Keratinocyte (primary cell): ENCODE results near the gene JPT2. TPM values are rescaled to one million over a fixed set of nuclear protein-coding genes. Genes with fewer than 3 reads are reported as not detected.
A peak's percentile ranks its signal among the peaks of the same experiment; 100 is the strongest.

ENCODE experiments used
- DNase-seq: peaks from one replicate; pipeline ENCODE4 v3.0.0-alpha.2; 2011; ENCODE audit warnings: low read depth, missing footprints, low spot score
- FAIRE-seq: peaks from 2 replicates; lab custom pipeline; 2011; peaks lifted over from hg19 to GRCh38; lab: Jason Lieb, UNC
- H2AFZ ChIP-seq: 2 replicates; pipeline ENCODE4 v1.6.0; 2012; ENCODE audit warnings: low read length, control low read depth, inconsistent platforms; ENCODE audit not compliant: control insufficient read depth
- H3K27ac ChIP-seq: 2 replicates; pipeline ENCODE4 v1.5.1; 2011; ENCODE audit warnings: low read length; ENCODE audit not compliant: control insufficient read depth, insufficient read depth
- H3K27me3 ChIP-seq: 3 replicates; pipeline ENCODE4 v1.6.0; 2011; ENCODE audit warnings: low read length; ENCODE audit not compliant: control insufficient read depth, insufficient read depth; ENCODE audit errors: extremely low read depth
- H3K36me3 ChIP-seq, 2 experiments: 2 replicates in 1 of 2; 3 replicates in 1 of 2; pipeline ENCODE4 v1.5.1; 2011; ENCODE audit warnings: low read length in 2 of 2, mild to moderate bottlenecking in 1 of 2; ENCODE audit not compliant: control insufficient read depth in 2 of 2, insufficient read depth in 2 of 2; ENCODE audit errors: extremely low read depth in 1 of 2
- H3K4me1 ChIP-seq: 3 replicates; pipeline ENCODE4 v1.5.1; 2011; ENCODE audit warnings: low read length; ENCODE audit not compliant: control insufficient read depth, insufficient read depth; ENCODE audit errors: extremely low read depth
- H3K4me2 ChIP-seq: 3 replicates; pipeline ENCODE4 v1.6.0; 2011; ENCODE audit warnings: low read depth, low read length; ENCODE audit not compliant: control insufficient read depth, insufficient read depth; ENCODE audit errors: extremely low read depth
- H3K4me3 ChIP-seq, 3 experiments: fragments of 200-600 bp in 1 of 3; sonication (generic) in 1 of 3; 2 replicates in 2 of 3; 3 replicates in 1 of 3; pipeline ENCODE4 v1.5.1; 2011 to 2016; ENCODE audit warnings: low read length in 3 of 3, mild to moderate bottlenecking in 3 of 3, control low read depth in 2 of 3, inconsistent platforms in 1 of 3, low read depth in 1 of 3, mixed read lengths in 1 of 3, mixed run types in 1 of 3, moderate library complexity in 1 of 3; ENCODE audit not compliant: control insufficient read depth in 2 of 3, insufficient read depth in 2 of 3; ENCODE audit errors: extremely low read depth in 1 of 3
- H3K79me2 ChIP-seq: 2 replicates; pipeline ENCODE4 v1.6.0; 2012; ENCODE audit warnings: low read length; ENCODE audit not compliant: control insufficient read depth, insufficient read depth
- H3K9ac ChIP-seq: 3 replicates; pipeline ENCODE4 v1.6.0; 2011; ENCODE audit warnings: low read length; ENCODE audit not compliant: control insufficient read depth, insufficient read depth; ENCODE audit errors: extremely low read depth
- H3K9me1 ChIP-seq: 3 replicates; pipeline ENCODE4 v1.6.0; 2011; ENCODE audit warnings: low read length; ENCODE audit not compliant: control insufficient read depth, insufficient read depth; ENCODE audit errors: extremely low read depth
- H3K9me3 ChIP-seq: 2 replicates; pipeline ENCODE4 v1.5.1; 2012; ENCODE audit warnings: low read depth, low read length; ENCODE audit not compliant: control insufficient read depth
- H4K20me1 ChIP-seq: 3 replicates; pipeline ENCODE4 v1.6.0; 2011; ENCODE audit warnings: low read length; ENCODE audit not compliant: control insufficient read depth, insufficient read depth; ENCODE audit errors: extremely low read depth
- EZH2 ChIP-seq: IDR thresholded peaks from one replicate; pipeline ENCODE4 v1.6.1; 2012; ENCODE audit warnings: inconsistent platforms, mild to moderate bottlenecking, low read length, moderate library complexity
- dilution Hi-C: fragments of 300-500 bp; cut with MboI; formaldehyde crosslinking; loops from one replicate; pipeline ENCODE4 v1.7.0; 2020; ENCODE audit warnings: low sequenced_read_pairs; ENCODE audit not compliant: extremely low pct_ligation_motif_present
- polyA plus RNA-seq, 5 experiments: library from polyadenylated mRNA; depleted of rRNA in 3 of 5; stranded (reverse) in 3 of 5; stranded (forward) in 1 of 5; unstranded in 1 of 5; fragments of >200 nt; gene quantifications; 1 replicate in 1 of 5; 2 replicates in 3 of 5; 3 replicates in 1 of 5; pipeline versions ENCODE4 v1.2.1 to v1.2.3, GENCODE V29; 2011 to 2012; ENCODE audit warnings: missing spikeins in 2 of 5, low read depth in 1 of 5, low replicate concordance in 1 of 5
- TF ChIP-seq, protein P1 (sequence below), 3 experiments: IDR thresholded peaks in 1 of 3; conservative IDR thresholded peaks in 1 of 3; optimal IDR thresholded peaks in 1 of 3; 2 replicates in 2 of 3; 3 replicates in 1 of 3; pipeline versions ENCODE3 to v1.5.1; 2011; ENCODE audit warnings: low read length in 3 of 3, mild to moderate bottlenecking in 3 of 3, moderate library complexity in 2 of 3, control low read depth in 1 of 3, inconsistent platforms in 1 of 3; ENCODE audit not compliant: insufficient read depth in 2 of 3; ENCODE audit errors: extremely low read depth in 1 of 3

Gene JPT2
- polyA plus RNA-seq, 1 donor (not counting 4 experiments of a cell fraction or from before 2014, with no cell fraction given): 166 TPM

DNA sequence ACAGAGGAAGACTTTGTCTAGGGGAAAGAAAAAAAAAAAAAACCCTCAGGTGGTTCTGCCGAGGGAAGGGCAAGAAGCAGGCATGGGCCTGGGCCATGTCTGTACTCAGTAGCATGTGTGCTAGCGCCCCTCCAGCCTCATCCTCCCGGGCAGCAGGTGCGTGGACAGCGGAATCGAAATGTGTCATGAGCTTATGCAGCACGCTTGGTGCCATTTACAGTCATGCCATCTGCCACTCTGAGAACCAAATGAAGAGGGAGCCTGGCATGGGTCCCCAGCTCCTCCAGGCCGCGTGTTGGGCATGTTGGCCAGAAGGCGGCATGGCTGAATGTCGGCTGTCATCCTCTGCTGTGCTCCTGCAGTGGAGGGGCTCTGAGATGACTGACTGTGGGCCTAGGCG lies 34.6 kb upstream of the JPT2 start:
- Histone ChIP-seq H2AFZ (no peak overlapping the region), H3K9ac (no peak overlapping the region), H3K79me2 (peaks cover 3% of the 10 kb centered on the region), H3K4me2 (no peak overlapping the region), H3K4me1 (peaks cover 11% of the 10 kb centered on the region), H3K27ac (no peak overlapping the region), H3K36me3 (peaks cover 25 to 26% of the 10 kb centered on the region in 2 experiments), H3K4me3 (no peak overlapping the region), H4K20me1 (peaks cover 10% of the 10 kb centered on the region), H3K27me3 (no peaks in the 10 kb centered on the region), H3K9me1 (no peaks in the 10 kb centered on the region), H3K9me3 (no peaks in the 10 kb centered on the region)
- dilution Hi-C loops: no loop called here
- FAIRE-seq: no peak
- TF ChIP-seq, protein P1, sequence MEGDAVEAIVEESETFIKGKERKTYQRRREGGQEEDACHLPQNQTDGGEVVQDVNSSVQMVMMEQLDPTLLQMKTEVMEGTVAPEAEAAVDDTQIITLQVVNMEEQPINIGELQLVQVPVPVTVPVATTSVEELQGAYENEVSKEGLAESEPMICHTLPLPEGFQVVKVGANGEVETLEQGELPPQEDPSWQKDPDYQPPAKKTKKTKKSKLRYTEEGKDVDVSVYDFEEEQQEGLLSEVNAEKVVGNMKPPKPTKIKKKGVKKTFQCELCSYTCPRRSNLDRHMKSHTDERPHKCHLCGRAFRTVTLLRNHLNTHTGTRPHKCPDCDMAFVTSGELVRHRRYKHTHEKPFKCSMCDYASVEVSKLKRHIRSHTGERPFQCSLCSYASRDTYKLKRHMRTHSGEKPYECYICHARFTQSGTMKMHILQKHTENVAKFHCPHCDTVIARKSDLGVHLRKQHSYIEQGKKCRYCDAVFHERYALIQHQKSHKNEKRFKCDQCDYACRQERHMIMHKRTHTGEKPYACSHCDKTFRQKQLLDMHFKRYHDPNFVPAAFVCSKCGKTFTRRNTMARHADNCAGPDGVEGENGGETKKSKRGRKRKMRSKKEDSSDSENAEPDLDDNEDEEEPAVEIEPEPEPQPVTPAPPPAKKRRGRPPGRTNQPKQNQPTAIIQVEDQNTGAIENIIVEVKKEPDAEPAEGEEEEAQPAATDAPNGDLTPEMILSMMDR (optimal IDR thresholded peaks at IDR 0.05 in 1 of 3, IDR thresholded peaks at IDR 0.05 in 1 of 3, conservative IDR thresholded peaks at IDR 0.05 in 1 of 3; ENCODE audit: extremely low read depth in 1 of 3, insufficient read depth in 2 of 3, low read length in 3 of 3): no peak
- no peak for TF ChIP-seq EZH2
- no peak for DNase-seq

DNA sequence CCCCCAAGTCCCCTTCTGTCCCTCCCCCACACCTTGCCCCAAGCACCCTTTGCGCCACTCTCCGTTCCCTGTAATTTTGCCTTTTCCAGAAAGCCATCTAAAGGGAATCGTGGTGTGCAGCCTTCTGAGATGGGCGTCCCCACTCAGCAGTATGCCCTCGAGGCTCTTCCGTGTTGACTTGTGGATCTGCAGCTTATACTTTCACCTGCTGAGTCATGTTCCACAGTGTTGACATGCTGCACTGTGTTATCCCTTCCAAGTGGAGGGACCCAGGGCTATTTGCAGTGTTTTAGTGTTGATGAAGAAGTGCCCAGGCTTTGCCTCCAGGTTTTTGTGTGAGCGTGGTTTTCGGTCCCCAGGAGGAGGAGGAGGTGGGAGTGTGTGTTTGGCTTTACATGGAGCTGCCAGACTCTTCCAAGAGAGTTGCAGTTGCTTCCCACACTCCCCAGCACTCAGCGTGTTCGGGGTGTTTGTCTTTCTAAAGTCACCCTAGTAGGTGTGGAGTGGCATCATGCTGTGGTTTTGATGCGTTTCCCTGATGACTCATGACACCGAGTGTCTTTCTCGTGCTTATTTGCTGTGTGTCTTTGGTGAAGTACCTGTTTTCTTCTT lies 32.1 kb upstream of the JPT2 start:
- dilution Hi-C loops: no loop called here
- Histone ChIP-seq H4K20me1 (peaks cover 12% of the 10 kb centered on the region), H3K36me3 (peaks cover 19 to 24% of the 10 kb centered on the region in 2 experiments), H3K4me2 (no peak overlapping the region), H3K27me3 (no peaks in the 10 kb centered on the region), H3K4me3 (no peak overlapping the region), H3K9ac (no peak overlapping the region), H3K9me1 (no peaks in the 10 kb centered on the region), H2AFZ (no peak overlapping the region), H3K4me1 (peaks cover 11% of the 10 kb centered on the region), H3K79me2 (peaks cover 5% of the 10 kb centered on the region), H3K9me3 (no peaks in the 10 kb centered on the region), H3K27ac (peak overlapping the region; percentile 4)
- peak; percentile 81 for FAIRE-seq
- DNase-seq: no peak
- TF ChIP-seq, protein P1 (optimal IDR thresholded peaks at IDR 0.05 in 1 of 3, IDR thresholded peaks at IDR 0.05 in 1 of 3, conservative IDR thresholded peaks at IDR 0.05 in 1 of 3; ENCODE audit: extremely low read depth in 1 of 3, insufficient read depth in 2 of 3, low read length in 3 of 3): no peak
- TF ChIP-seq EZH2: no peak
